ENCODE measurements around the gene PGBD5.

PGBD5 gene

DNA sequence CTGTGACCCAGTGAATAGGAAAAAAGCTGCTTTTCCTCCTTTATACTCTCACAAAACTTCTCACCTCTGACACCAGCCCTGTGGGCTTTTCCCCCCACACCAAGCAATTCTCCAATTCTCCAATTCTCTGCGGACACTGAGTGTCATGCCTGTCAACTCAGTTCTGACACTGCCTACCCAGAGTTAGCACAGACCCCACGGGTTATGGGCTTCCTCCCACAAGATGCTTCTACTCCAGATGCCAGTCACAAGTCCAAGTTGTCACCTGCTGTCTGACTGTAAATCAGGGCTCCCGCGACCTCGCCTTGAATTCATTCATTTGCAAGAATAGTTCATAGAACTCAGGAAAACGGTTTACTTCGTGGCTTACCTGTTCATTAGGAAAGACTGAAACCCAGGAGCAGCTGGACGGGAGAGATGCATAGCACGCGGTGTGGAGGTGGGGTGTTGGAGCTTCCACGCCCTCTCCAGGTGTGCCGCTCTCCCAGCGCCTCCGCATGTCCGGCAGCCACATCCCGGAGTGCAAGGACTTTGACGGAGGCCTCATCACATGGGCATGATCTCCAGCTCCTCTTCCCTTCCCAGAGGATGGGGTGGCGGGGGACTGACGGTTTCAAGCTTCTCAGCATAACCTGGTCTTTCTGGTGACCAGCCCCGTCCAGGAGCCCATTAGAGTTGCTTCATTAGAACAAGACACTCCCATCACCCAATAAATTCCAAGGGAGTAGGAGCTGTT lies 154.7 kb downstream of the PGBD5 start:
- no peak for DNase-seq
- Histone ChIP-seq H3K27ac (no peak overlapping the region), H3K4me3 (ENCODE audit: low read depth, low read length) (no peak overlapping the region), H3K27me3 (replicated peaks) (no peaks in the 10 kb centered on the region), H3K36me3 (replicated peaks) (peaks cover 16% of the 10 kb centered on the region)
- TF ChIP-seq, protein P1, sequence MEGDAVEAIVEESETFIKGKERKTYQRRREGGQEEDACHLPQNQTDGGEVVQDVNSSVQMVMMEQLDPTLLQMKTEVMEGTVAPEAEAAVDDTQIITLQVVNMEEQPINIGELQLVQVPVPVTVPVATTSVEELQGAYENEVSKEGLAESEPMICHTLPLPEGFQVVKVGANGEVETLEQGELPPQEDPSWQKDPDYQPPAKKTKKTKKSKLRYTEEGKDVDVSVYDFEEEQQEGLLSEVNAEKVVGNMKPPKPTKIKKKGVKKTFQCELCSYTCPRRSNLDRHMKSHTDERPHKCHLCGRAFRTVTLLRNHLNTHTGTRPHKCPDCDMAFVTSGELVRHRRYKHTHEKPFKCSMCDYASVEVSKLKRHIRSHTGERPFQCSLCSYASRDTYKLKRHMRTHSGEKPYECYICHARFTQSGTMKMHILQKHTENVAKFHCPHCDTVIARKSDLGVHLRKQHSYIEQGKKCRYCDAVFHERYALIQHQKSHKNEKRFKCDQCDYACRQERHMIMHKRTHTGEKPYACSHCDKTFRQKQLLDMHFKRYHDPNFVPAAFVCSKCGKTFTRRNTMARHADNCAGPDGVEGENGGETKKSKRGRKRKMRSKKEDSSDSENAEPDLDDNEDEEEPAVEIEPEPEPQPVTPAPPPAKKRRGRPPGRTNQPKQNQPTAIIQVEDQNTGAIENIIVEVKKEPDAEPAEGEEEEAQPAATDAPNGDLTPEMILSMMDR (IDR thresholded peaks at IDR 0.05; ENCODE audit: low read depth, low read length, missing control alignments), result no peak
- in situ Hi-C loops (cut with HindIII; ENCODE audit: low pct_ligation_motif_present, low sequenced_read_pairs), result no loop called here

DNA sequence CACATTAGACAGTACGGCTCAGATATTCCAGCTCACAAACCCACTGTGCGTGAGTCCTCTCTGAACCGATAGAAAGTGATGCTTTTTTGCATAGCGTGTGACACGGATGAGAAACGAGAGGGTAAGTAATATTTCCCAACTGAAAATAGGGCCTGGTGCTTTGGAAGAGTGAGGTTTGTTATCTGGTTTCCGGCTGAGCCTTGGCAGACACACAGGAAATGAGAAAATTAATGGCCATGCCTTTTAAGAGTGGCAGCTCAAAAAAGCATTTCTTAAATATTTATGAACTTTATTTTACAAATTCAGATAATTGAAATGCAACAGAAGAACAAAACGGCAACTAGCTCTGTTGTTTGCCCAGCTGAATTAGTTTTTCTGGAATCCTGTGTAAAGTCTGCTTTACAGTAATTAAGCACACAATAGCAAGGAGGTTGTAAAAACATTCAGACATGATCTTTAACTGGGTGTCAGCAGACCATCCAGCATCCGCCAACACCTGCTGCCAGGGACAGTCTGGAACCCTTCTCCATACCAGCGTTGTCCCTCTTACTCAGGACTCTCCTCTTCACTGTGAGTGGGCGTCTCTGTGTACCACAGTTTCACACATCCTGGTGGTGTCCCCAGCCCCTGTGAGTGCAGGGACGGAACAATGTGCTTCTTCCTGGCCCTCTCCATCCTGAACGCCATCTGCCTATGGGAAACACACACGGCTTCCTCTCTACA lies 155.4 kb downstream of the PGBD5 start:
- Histone ChIP-seq H3K27me3 (replicated peaks) (no peaks in the 10 kb centered on the region), H3K4me3 (ENCODE audit: low read depth, low read length) (no peak overlapping the region), H3K36me3 (replicated peaks) (peaks cover 11% of the 10 kb centered on the region), H3K27ac (no peak overlapping the region)
- in situ Hi-C loops (cut with HindIII; ENCODE audit: low pct_ligation_motif_present, low sequenced_read_pairs), result no loop called here
- peak; percentile 12 for DNase-seq
- TF ChIP-seq, protein P1 (IDR thresholded peaks at IDR 0.05; ENCODE audit: low read depth, low read length, missing control alignments), result no peak

DNA sequence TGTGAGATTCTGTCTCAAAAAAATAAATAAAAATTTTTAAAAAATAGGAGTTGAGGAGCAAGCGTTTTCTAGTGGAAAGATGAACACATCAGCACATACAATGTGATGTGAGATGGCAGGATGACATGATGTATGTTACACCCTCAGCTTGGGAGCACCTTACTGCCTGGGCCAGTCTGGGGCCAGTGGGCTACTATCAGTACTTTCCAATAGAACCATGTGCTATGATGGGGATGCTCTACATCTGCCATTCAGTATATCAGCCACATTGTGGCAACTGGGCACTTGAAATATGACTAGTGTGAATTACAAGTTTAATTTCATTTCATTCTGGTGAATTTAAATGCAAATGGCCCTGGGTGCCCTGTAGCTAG lies 156.0 kb downstream of the PGBD5 start:
- no peak overlapping the region for H3K27ac ChIP-seq
- in situ Hi-C loops (cut with HindIII; ENCODE audit: low pct_ligation_motif_present, low sequenced_read_pairs), result no loop called here
- DNase-seq, result no peak
- H3K27me3 ChIP-seq (replicated peaks), result no peaks in the 10 kb centered on the region
- TF ChIP-seq, protein P1 (IDR thresholded peaks at IDR 0.05; ENCODE audit: low read depth, low read length, missing control alignments), result no peak
- no peak overlapping the region for H3K4me3 ChIP-seq (ENCODE audit: low read depth, low read length)
- peaks cover 13% of the 10 kb centered on the region for H3K36me3 ChIP-seq (replicated peaks)

DNA sequence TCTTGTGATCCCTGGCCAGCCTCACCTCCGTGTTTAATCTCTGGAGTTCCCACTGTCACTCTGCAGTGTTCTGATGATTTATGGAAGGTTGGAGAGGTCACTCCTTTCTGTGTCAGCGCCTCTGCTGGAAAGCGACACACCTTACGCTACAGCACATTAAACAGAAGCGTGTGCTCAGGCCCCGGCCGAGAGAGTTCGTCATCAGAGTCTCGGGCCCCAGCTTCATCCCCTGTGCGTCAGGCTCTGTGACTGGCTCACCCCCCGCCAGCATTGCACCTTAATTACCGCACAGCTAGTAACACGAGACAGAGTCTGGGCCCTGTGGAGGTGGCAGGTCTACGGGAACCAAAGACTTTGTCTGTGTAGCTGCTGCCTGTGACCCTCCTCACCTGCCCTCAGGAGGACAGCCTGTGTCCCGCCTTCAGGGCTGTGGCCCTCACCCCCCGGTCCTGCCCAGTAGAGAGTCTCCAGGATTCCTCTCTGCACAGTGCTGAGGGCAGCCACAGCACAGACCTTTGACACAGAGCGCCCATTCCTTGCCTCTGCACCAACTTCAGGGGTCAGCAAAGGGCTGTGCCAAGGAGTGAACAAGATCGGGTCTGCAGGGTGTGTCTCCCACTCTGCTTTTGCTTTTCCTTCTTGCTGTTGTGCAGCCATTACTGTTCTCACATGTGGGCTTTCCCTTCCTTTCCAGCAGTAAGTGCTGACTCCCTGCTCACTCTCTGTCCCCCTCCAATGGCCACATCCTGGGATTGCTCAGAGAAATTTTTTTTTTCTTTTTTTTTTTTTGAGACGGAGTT lies 157.6 kb downstream of the PGBD5 start:
- DNase-seq, result peak; percentile 59
- H3K36me3 ChIP-seq (replicated peaks), result peaks cover 20% of the 10 kb centered on the region

DNA sequence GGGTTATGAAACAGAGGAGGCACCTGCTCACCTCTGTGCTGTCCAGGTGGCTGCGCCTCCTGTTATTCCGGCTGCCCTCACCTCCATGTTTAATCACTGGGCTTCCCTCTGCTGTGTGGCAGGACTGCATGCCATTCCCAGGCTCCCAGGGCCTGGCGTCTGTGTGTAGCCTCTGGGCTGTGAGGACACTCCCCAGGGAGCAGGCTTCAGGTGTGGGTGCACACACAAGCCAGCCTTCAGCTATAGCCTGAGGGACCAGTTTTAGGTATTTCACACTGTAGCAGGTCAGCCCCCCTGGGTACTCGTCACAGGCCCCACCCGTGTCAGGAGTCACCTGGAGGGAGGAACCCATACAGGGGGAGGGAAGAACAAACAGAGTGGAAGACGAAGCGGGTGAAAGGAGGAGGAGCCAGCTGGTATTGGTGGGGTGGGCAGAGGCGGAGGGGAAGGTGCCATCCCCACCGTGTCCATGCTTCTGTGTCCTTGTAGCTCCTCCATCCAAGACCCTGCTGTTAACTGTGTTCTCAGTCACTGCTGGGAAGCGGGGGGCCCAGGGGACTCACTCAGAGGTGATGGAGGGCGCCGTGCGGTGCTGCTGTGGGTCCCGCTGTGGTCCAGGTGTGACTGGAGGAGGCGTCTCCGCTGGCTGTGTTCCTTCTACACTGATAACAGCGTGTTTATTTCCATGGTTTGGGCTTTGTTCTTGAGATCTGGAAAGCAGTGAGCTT lies 158.6 kb downstream of the PGBD5 start:
- TF ChIP-seq, protein P1 (IDR thresholded peaks at IDR 0.05; ENCODE audit: low read depth, low read length, missing control alignments), result no peak
- no peak overlapping the region for H3K27ac ChIP-seq
- H3K4me3 ChIP-seq (ENCODE audit: low read depth, low read length), result no peak overlapping the region
- no peaks in the 10 kb centered on the region for H3K27me3 ChIP-seq (replicated peaks)
- peaks cover 29% of the 10 kb centered on the region for H3K36me3 ChIP-seq (replicated peaks)
- in situ Hi-C loops (cut with HindIII; ENCODE audit: low pct_ligation_motif_present, low sequenced_read_pairs), result no loop called here
- no peak for DNase-seq

More for the DNA sequence above, 157.6 kb downstream of the PGBD5 start:
- TF ChIP-seq, protein P1 (IDR thresholded peaks at IDR 0.05; ENCODE audit: low read depth, low read length, missing control alignments), result peak; percentile 87
- in situ Hi-C loops (cut with HindIII; ENCODE audit: low pct_ligation_motif_present, low sequenced_read_pairs), result no loop called here
- Histone ChIP-seq H3K27me3 (replicated peaks) (no peaks in the 10 kb centered on the region), H3K27ac (no peak overlapping the region), H3K4me3 (ENCODE audit: low read depth, low read length) (no peak overlapping the region)

Measured in brain microvascular endothelial cell (primary cell).